NCI-H82 treated with DMSO at 0.1 percent for 48 hours (cell line): ENCODE results near the gene TMEM204.

ENCODE experiments used
- DNase-seq: peaks from one replicate; lab custom pipeline; 2025; ENCODE audit not compliant: unreplicated experiment; lab: John Stamatoyannopoulos, UW

Gene TMEM204

GRCh38 chr16:1556254-1556653, 22.8 kb downstream of the TMEM204 start:
- DNase-seq = no peak

- DNase-seq = no peak
Measured at GRCh38 chr16:1557074-1557473, 23.6 kb downstream of the TMEM204 start.

GRCh38 chr16:1557576-1557975, 24.1 kb downstream of the TMEM204 start:
- no peak for DNase-seq

DNA sequence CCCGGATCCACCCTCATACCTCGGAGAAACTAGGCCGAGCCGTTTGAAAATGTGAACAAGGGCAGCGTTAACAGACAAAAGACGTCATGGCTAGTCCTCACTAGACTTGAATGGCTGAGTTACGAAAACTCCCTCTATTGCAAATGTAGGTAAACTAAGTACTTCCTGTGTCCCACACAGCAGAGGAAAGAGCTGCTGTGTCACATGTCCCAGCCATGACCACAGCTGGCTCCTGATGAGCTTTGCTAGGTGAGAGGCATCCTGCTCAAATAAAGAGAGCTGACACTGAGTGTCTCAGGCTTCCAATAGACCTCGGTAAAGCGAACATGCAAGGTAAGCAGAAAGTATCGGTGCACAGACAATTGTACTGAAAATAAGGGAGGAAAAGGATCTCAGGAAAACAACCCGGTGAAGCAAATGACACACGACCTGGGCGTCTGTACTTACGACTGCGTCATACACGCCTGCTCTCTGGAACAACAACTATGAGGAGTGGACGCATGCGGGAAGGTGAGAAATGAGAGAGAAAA, 26.0 kb downstream of the TMEM204 start:
- no peak for DNase-seq

- no peak for DNase-seq
Measured at GRCh38 chr16:1560153-1560552, 26.7 kb downstream of the TMEM204 start.

DNA sequence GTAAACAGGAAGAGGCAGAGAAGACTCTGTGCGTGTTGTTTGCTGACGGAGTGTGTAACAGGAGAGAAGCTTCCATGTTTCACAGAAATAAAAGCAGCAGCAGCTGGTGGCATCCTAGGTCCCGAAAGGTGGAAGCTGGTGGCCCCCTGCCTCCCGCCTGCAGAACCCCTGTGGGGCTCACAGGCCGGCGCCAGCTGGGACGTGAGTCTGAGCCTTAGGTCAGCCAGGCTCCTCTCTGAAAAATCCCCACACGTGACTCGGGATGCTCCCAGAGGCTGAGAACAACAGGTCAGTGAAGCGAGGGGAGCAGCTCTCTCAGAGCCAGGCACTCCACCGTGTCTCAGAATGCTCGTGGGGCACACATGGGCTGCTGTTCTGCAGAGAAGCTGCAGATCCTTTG, 27.4 kb downstream of the TMEM204 start:
- no peak for DNase-seq

- no peak for DNase-seq
Measured at GRCh38 chr16:1561266-1561665, 27.8 kb downstream of the TMEM204 start.

GRCh38 chr16:1561836-1562235, 28.4 kb downstream of the TMEM204 start:
- no peak for DNase-seq

GRCh38 chr16:1563786-1564185, 30.3 kb downstream of the TMEM204 start:
- DNase-seq = no peak

- DNase-seq = no peak
Measured at GRCh38 chr16:1564325-1564724, 30.9 kb downstream of the TMEM204 start.

- DNase-seq = no peak
Measured at GRCh38 chr16:1565083-1565805, 31.8 kb downstream of the TMEM204 start.

GRCh38 chr16:1567988-1568387, 34.5 kb downstream of the TMEM204 start:
- no peak for DNase-seq

DNA sequence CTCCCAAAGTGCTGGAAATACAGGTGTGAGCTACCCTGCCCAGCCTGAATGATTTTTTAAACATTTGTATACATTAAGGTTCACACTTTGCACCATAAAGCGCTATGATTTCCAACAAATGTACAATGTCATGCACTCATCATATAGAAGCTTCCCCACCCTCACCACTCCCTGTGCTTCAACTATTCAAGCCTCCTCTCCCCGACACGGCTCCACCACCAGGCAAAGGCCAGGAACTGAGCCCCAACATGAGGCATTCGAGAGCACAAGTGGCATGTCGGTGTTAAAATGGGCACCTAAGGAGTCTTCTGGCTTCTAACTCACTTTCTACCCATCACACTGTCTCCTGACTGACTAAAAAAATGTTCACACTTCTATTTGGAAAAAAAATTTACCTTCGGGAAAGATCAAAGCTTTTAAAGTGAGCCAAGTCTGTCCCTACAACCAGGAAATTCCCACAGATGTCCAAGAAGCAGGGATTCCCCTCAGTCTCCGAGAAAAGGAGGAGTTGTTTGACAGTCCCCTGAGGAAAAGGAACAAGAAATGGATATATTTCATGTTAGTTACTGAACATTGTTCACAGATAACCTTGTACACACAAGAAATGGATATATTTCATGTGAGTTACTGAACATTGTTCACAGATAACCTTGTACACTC, 37.7 kb downstream of the TMEM204 start:
- no peak for DNase-seq

- no peak for DNase-seq
Measured at GRCh38 chr16:1572673-1573072, 39.2 kb downstream of the TMEM204 start.

DNA sequence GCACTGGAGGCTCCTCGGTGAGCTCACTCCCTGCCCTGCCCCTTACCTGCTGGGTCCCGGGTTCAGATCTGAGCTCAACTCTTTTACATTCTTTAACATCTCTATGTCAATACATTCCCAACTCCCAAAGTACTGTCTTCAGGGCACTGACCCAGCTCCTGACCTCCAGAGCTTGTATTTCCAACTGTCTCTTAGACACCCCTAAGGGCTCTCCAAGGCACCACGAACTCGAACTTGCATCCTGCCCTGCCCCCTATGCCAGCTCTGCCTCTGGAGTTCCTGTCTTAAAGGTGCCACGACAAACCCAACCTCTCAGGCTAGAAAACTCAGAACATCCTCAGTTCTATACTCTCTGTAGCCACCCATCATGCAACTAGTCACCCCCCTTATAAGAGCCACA, 39.8 kb downstream of the TMEM204 start:
- DNase-seq = no peak

DNA sequence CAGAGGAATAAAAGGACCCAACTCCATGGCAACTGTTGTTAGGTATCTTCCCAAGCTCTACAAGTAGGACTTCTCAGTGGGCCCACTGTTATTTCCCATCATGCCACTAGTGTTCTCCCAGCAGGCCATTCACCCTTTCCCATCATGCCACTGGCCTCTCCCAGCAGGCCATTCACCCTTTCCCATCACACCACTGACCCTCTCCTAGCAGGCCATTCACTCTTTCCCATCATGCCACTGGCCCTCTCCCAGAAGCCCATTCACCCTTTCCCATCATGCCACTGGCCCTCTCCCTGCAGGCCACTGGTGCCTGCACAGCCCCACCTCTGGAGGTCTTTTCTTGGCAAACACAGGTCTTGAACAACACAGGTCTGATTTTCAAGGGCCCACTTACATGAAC, 42.1 kb downstream of the TMEM204 start:
- no peak for DNase-seq

- no peak for DNase-seq
Measured at GRCh38 chr16:1579214-1579613, 45.7 kb downstream of the TMEM204 start.

DNA sequence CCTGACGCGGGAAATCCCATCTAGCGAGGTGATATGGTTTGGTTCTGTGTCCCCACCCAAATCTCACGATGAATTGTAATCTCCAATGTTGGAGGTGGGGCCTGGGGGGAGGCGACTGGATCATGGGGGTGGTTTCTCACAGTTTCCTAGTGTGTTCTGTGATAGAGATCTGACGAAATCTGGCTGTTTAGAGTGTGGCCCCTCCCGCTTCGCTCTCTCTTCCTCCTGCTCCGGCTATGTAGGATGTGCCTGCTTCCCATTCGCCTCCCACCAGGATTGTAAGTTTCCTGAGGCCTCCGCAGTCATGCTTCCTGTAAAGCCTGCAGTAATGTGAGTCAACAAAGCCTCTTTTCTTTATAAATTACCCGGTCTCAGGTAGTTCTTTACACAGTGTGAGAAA, 46.8 kb downstream of the TMEM204 start:
- no peak for DNase-seq

- DNase-seq = no peak
Measured at GRCh38 chr16:1580956-1581355, 47.5 kb downstream of the TMEM204 start.

- no peak for DNase-seq
Measured at GRCh38 chr16:1581804-1582203, 48.3 kb downstream of the TMEM204 start.

- no peak for DNase-seq
Measured at GRCh38 chr16:1583180-1583579, 49.7 kb downstream of the TMEM204 start.

- no peak for DNase-seq
Measured at GRCh38 chr16:1584926-1585484, 51.5 kb downstream of the TMEM204 start.
